HG02759 (cell line): ENCODE data around the gene ADNP2.

Experiments
- ATAC-seq: cut with Tn5 transposase; IDR thresholded peaks from one replicate; pipeline ENCODE4 v1.9.1; 2021; ENCODE audit warnings: mild to moderate bottlenecking, moderate library complexity; ENCODE audit not compliant: unreplicated experiment

ADNP2 gene

DNA sequence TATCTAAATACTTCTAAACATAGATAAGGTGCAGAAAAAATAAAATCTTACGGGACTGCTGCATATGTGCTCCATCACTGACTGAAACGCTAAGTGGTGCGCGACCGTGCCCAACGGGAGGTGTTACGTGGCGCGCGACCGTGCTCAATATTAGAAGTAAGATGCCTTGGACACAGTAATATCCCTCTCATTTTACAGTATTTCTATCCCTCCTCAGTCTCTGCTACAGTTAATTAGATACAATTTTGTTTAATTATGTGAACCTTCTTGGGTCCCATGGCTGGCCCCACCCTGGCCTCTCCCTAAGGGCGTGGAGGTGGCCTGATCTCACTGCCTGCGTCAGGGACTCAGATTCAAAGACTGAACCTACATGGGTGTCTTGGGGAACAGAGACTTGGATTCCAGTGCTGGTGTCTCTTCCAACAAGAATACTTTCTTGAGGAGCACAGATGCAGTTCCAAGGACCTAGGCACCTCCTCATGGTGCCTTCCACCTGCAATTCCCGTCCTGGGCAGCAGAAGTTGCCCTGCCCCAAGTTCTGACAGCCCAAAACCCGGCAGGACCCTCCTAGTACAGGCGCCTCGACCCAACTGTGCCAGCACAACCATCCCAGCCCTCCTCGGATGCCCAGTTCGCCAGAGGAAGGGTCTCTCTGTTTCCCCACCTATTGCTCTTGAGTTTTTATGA lies 79.0 kb downstream of the ADNP2 start:
- no peak for ATAC-seq

- ATAC-seq, result no peak
Observed at GRCh38 chr18:80188643-80189530, 79.8 kb downstream of the ADNP2 start.

- ATAC-seq, result no peak
Observed at GRCh38 chr18:80189531-80189865, 80.4 kb downstream of the ADNP2 start.
